Measurements from ENCODE around the gene GPC3.
"Not testable (repeated sequence)": the region's sequence is repeated elsewhere in the genome, so short reads cannot be mapped to it uniquely, and the experiment has no call there.

The GPC3 gene

DNA sequence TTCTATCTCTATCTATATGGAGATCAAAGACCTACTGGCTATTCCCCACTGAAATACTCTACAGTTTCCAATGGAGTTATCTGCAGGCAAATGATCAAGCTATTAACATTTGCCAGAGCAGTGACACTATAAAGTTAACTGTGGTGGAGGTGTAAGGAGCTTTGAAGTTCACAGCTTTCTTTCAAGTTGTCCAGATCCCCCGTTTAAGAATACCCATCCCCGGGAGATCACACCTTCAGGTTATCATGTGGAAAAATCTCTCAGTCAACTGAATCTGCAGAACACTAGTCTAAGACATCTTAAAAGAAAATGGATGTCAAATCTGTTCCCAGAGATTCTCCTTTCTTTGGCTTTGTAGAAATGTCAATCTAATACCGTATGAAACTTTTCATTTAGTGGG is 80.1 kb downstream of the GPC3 start:
- no peak for DNase-seq (ENCODE audit: extremely low read depth in 1 of 2, low read depth in 1 of 2)

DNA sequence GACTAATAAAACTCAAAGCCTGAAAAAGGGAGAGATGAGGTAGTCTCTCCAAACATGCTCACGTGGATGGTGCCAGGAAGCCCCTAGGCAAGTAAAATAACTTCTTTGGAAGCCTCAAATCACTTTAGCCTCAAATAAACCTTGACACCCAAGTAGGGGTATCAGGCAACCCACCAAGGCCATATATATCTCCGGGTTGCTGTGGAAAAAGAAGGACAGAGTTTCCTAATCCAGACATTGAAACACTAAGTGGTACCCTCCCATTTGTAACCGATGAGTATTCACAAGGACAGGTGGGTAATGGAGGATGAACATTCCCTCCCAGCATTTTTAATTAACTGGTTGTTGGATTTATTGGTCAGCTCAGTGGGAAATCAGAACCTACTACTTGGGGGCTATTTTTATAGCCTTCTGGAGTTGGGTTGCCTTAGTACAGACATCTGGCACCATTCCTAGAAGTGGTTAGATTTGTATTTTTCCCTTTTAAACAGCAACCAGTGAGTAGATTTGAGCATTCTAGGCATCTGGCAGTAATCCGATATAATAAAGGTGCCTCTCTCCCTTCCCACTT is 87.7 kb downstream of the GPC3 start:
- DNase-seq (ENCODE audit: extremely low read depth in 1 of 2, low read depth in 1 of 2) = no peak

DNA sequence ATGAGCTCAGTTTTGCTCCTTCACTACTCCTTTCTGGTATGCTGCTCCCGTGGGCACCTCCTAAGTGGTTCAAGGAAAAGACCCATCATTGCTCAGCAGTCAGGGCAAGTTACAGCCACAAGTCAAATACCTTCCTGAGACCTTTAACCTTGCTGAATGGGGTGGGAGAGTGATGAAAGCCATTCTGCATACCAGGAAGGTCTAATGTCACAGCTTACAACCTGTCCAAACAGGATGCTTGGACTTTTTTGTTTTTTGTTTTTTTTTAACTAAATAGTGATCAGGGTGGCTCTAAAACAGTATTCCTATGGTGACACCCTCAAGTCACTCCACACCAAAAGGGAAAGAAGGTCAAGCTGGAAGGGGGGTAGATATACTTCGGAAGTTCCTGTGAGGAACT is 93.1 kb downstream of the GPC3 start:
- no peak for DNase-seq (ENCODE audit: extremely low read depth in 1 of 2, low read depth in 1 of 2)

DNA sequence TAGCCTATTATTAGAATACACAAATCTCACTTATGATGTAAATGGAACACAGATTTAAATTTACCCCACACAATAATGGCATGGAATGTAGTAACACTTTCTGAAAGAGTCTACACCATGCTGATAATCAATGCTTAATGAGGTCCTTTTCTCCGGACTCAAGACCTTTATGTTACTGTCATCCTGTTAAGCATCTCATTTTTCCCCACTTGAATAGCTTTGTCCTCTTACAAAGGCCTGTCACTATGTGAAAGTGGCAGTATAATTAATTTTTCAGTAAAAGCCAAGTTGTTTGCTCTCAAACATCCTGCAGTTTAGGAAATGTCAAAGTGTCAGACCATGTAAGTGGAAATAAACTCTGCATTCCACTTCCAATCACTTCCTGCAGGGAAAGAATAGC is 96.4 kb downstream of the GPC3 start:
- no peak for DNase-seq (ENCODE audit: extremely low read depth in 1 of 2, low read depth in 1 of 2)

DNA sequence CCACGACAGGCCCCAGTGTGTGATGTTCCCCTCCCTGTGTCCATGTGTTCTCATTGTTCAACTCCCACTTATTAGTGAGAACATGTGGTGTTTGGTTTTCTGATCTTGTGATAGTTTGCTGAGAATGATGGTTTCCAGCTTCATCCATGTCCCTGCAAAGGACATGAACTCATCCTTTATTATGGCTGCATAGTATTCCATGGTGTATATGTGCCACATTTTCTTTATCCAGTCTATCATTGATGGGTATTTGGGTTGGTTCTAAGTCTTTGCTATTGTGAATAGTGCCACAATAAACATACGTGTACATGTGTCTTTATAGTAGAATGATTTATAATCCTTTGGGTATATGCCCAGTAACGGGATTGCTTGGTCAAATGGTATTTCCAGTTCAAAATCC is 97.3 kb downstream of the GPC3 start:
- DNase-seq (ENCODE audit: extremely low read depth in 1 of 2, low read depth in 1 of 2) = not testable (repeated sequence)

DNA sequence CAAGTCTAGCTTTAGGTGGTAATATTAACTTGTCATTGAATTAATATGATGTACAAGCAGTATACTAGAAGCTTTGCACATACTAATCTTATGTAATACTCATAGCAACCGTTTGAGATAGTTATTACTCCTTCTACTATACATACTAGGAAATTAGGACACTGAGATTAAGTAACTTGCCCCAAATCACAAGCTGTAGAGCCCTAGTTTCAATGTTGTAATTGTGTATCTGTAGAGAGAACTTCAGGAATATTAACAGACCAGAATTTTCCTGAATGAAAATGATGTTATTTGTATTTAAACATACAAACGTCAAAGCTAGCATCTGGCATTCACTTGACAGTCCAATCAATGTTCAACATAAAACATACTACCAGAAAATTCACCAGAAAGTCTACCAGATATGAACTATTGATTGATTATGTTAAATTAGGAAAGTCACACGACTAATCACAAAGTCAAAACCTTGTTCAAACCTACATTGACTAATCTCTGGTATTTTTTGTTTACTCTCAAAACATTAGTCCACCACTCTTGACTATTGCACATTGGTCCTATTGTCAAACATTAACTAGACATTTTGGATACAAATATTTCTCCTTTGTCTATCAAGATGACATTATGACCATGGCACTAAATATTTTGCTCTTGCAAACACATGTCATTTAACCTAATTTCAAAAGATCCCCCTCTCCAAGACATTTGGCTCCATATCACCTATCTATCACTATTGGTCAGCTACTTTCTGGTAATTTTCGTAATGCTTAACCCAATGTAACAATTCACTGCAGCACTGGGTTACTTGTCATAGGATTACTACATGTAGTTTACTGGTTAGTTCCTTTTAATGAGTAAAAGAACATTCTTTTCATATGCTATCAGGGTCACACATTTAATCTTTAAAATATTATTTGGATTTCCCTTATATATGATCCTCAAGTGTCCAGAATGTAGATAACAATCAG is 100.7 kb downstream of the GPC3 start:
- DNase-seq (ENCODE audit: extremely low read depth in 1 of 2, low read depth in 1 of 2) = no peak

DNA sequence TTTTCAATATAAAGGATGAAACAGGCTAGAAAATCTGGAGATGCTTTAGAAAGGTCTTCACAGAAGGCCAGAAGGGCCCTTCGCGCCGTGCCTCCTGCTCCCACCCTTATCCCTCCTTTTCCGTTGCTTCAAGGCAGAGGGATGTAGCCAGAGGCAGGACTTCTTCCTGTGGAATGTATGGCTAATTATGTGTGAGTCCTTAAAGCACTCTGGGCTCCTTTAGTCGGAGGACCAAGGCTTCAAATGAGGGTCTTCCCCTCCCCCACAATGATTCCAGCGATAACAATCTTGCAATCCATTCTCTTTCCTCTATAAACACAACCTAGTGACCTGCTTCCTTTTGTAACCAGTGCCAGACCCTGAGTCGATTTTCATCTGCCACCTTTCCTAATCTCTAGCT is 103.5 kb downstream of the GPC3 start:
- DNase-seq (ENCODE audit: extremely low read depth in 1 of 2, low read depth in 1 of 2) = no peak

DNA sequence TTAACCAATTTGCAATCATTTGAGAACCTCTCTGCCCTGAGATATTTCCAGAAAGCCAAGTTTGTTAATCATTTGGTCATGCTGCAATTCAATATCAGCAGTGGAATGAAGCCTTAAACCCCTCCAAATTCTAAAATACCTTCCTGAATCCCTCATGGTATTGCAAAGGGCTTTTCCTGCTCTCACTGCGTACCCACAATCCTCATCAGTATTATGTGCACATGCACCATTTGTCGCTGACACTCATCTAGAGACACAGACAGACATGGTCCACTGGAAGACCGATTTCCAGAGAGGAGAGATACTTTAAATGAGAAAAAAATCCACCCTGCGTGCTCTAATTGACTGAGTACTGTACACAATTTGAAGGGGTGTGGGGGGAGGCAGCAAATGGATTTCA is 104.4 kb downstream of the GPC3 start:
- no peak for DNase-seq (ENCODE audit: extremely low read depth in 1 of 2, low read depth in 1 of 2)

DNA sequence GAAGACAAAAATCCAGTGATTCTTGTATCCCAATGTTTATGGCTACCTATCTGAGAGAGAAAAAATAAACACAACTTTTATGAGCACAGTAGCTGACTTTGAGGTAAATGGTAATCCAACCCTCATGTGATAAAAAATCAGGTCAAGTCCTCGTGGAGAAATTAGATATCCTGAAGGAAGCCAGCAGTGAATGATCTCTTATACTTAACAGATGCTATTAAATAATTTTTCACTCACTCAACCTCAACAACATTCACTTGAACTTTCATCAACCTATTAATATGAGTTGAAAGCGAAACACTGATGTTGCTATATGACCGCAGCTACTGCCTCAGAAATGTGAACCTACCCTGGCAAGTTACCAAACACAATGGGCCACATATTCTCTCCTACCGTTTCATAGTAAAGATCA is 105.4 kb downstream of the GPC3 start:
- DNase-seq (ENCODE audit: extremely low read depth in 1 of 2, low read depth in 1 of 2) = no peak

DNA sequence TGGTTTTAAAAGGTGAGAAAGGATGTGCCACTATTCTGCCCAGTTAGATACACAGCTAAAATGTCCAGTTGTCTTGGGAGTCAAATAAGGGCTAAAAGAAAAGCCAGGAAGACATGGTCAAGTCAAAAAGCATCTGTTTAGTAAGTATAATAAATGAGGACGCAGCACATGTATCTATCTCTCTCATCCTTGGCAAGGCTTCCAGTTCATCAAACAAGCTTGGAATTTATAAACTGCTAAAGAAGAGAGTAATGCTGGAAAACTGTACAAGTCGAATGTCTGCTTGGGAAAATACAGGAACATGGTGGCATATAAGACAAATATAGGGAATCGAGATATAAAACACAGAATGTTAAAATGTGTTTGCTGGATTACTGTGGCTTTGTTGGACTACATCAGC is 106.7 kb downstream of the GPC3 start:
- no peak for DNase-seq (ENCODE audit: extremely low read depth in 1 of 2, low read depth in 1 of 2)

DNA sequence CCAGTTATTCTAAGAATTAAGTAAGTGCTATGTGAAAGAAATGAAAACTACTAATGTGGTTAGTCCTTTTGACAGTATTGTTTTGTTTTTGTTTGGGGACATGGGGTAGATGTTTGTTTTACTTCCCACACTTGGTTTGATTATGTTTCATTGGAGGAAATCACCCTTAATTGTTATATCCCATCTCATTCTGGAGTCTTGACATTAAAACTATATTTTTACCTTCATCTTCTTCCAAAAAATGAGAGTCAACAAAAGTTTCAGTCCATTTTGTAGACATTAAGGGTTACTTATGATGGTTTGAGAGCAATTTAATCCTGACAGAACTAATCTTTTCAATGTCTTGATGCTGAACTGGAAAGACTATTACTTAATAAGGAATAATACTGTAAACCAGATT is 108.7 kb downstream of the GPC3 start:
- DNase-seq (ENCODE audit: extremely low read depth in 1 of 2, low read depth in 1 of 2) = no peak

DNA sequence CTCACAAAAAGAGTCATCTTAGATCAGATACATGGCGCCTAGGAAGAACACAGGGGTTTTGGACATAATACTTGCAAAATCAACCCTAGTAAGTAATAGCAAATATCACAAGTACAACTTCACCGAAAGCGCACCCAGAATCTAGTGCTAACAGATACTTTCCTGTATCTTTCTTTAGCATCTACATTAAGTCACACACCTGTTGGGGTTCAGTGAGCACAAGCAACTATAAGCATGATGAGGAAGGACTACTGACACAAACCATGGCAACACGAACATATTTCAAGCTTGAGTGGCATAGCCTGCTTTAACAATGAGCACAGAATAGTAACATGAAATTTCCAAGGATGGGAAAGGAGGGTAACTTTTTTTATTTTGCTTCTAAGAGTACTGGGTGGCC is 116.1 kb downstream of the GPC3 start:
- no peak for DNase-seq (ENCODE audit: extremely low read depth in 1 of 2, low read depth in 1 of 2)

DNA sequence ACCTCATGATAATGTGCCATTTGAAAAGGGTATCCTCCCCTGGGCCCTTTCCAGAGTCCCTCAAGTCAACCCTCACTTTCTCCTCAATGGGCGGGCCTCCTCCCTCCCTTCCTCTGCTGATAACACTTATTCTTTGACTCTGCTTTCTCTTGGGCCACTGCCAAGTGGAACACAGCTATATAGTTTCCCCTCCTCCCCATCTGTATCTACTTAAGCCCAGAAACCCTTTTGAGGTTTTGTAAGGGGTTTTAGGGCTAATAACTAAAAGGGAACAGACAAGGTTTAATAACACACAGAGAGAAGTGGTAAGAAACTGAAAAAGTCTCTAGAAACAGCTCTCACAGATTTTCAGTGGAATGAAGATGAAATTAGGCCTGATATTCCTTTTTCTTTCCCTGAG is 116.7 kb downstream of the GPC3 start:
- DNase-seq (ENCODE audit: extremely low read depth in 1 of 2, low read depth in 1 of 2) = no peak

DNA sequence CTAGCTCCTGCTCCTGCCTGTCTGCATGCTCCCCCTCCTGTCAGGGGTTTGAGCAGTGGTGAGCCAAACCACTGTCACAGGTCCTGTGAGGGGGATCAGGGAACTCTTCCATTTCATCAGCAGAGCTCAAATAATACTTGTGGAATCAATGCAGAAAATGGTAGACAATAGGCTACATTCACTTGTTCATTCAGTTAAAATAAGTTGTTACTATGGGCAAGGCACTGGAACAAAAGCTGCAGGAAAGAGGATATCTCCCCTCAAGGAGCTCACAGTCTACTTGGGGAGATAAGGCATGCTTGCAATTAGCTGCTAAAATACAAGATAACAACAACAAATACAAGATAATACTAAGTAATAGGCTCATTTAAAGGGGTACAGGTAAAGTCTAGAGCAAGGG is 117.1 kb downstream of the GPC3 start:
- DNase-seq (ENCODE audit: extremely low read depth in 1 of 2, low read depth in 1 of 2) = no peak

DNA sequence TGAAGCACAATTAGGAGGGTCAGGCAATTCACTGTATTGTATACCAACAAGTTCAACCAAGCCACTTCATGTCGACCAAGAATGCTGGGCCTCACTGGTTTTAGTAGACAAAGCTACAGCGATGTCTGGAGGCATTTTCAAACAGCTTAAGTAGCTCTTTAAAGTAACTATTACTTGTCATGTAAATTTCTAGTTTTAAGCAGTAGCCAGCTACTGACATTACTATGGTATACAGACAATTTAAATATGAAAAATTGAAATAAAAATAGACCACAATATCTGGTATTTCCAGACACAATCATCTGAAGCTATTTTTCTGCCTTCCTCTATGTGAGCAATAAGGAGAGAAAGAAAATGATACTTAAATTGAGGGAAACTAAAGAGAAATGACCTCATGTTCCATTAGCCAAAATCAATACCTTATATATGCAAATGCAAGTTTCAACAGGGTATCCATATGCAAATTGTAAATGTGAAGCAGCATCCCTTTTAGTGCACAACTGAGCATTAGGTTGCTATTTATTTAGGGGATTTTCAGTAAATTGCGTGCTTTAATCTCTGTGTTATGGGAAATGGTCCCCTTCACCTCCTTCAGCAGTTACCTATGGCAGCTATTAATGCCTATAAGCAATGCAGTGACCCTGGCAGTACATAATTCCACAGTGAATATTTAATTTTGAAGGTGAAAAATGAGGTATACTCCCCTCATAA is 119.5 kb downstream of the GPC3 start:
- DNase-seq (ENCODE audit: extremely low read depth in 1 of 2, low read depth in 1 of 2) = no peak

DNA sequence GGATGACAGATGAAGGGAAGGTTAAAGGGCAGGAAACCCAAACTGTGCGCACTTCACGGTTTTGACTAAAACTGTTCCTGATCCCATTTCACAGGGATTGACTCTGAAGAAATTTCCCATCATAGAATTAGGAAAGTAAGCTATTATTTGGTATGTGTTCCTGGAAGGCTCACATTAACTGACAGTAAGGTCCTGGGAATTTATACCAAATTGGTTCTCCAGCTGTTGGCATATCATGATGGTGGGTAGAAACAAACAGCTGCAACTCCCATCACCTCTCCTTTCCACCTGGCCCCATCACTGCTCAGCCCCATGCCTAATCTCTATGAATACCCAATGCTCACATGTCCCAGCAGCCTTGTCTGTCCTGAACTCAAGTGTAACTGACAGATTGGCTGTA is 121.2 kb downstream of the GPC3 start:
- no peak for DNase-seq (ENCODE audit: extremely low read depth in 1 of 2, low read depth in 1 of 2)

DNA sequence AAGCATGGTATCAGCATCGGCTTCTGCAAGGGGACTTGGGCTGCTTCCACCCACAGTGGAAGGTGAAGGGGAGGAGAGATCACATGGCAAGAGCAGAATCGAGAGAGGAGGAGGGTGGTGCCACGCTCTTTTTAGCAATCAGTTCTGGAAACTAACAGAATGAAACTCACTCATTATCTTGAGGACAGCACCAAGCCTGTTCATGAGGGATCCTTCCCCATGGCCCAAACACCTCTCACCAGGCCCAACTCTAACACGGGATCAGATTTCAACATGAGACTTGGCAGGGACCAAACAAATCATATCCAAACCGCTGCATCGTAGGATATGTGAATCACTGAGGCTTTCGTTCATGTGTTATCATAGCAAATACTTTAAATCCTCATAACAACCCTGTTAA is 125.5 kb downstream of the GPC3 start:
- DNase-seq (ENCODE audit: extremely low read depth in 1 of 2, low read depth in 1 of 2) = no peak

DNA sequence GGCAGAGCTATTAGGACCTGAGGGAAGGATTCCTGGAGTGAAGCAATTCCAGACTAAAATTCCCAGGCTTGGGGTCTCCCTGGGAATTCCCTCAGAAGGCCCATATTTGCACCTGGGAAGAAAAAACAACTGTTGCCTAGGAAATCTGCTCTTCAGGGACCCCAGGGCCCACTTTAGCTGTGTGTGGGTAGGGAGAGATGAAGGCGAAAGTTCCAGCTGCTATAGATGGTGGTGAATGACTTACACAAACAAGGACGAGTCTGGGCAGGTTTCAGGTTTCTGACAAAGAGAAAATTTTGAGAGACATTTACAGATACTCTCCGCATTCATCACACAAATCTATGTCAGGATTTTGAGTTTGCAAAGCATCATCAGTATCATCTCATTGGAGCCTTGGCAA is 126.1 kb downstream of the GPC3 start:
- DNase-seq (ENCODE audit: extremely low read depth in 1 of 2, low read depth in 1 of 2) = no peak

DNA sequence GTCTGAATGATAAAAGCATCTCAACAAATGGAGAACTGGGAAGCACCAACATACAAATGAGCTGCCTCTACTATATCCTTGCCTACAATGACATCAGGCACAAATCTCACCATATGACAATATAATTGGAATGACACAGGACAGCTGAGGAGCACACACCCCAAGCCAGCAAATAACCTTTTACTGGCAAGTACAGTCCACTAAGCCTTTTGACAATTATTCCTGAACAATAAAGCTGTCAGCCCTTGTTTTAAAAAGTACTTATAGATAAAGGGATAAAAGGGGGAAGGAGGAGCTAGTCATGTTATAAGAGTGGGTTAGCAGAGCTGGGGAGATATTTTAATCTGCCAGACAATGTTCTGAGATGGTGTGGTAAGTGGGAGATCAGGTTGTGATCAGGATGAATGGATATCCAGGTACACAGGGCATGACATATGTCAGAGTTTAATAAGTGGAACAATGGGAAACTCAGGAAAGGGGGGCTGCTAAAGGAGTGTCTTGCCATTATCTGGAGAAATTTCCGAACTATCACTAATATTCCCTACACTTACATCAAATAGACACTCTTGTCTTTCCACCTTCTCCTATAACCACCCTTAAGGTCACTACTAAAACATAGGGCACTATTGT is 127.6 kb downstream of the GPC3 start:
- DNase-seq (ENCODE audit: extremely low read depth in 1 of 2, low read depth in 1 of 2) = no peak

DNA sequence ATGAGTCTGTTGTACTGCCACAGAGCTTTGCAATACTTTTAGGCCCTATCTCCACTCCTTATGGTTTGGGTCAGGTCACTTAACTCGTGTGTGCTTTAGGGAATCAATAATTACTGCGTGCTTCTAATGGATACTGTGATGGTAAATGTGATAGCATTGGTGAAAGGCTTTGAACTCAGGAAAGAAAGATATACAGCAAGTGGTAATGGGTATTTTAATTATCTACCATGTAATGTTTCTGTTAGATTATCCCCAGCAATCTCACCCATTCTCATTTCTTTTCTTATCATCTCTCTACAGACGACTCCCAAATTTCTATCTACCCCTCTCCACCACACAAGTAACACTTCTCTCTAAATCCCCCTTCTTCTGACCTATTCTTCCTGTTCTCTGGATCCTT is 128.6 kb downstream of the GPC3 start:
- DNase-seq (ENCODE audit: extremely low read depth in 1 of 2, low read depth in 1 of 2) = no peak

DNA sequence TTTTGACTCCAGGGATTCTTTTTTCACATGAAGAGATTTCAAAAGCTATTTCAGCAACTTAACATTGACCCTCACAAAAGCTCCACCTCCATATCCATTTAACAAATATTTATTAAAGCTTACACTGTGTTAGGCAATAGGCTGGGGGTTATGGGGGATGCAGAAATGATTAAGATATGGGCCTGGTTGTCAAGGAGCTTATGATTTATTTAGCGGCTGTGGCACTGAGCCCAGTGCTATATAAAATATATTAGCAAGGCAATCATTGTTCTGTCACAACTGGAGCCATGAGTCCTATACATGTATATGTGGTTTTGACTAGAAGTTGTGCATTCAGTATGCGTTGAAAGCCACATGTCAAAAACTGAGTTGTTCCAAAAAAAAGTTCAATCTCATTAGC is 131.1 kb downstream of the GPC3 start:
- no peak for DNase-seq (ENCODE audit: extremely low read depth in 1 of 2, low read depth in 1 of 2)

All from activated CD8-positive, alpha-beta memory T cell treated with anti-CD3 and anti-CD28 coated beads for 1 hour (primary cell).